Stimulated activated CD4-positive, alpha-beta T cell treated with anti-CD3 and anti-CD28 coated beads, Interleukin-1b, Interleukin-23, amount 100 ng/mL, for 24 hours (primary cell): ENCODE data around the gene RINL.
"Not testable (repeated sequence)": the region's sequence is repeated elsewhere in the genome, so short reads cannot be mapped to it uniquely, and the experiment has no call there.

ENCODE experiments used
- DNase-seq, 4 experiments: peaks; one replicate each; pipeline ENCODE4 v3.0.0-alpha.2; 2020; ENCODE audit warnings: low read depth in 4 of 4, low spot score in 1 of 4

The RINL gene

DNA sequence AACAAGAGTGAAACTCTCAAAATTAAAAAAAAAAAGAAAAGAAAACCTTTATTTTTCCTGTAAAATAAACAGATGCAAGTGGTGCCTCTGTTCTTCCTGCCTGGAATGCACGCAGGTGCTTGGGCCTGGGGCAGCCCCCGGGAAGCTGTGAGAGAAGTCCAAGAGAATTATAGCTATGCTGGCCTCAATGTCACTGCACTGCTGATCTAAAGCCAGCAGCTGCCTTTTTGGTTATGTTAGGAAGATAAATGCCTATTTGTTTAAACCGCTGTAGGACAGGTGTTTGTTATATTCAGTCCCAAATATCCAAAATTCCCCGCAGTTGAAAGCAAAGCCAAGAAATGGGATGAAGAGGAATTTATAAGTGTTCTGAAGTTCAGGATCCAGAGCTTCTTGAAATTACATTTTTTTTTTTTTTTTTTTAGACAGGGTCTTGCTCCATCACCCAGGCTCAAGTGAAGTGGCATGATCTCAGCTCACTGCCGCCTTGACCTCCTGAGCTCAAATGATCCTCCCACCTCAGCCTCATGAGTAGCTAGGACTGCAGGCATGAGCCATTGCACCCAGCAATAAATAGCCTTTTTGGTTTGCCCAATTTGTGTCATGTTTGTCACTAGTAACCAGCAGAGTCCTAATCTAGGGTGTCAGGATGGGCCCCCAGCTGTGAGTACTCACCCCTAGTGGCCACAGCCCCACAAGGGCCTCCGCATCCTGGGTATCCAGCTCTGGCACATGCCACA, 2.2 kb downstream of the RINL start:
- DNase-seq, result no peak

DNA sequence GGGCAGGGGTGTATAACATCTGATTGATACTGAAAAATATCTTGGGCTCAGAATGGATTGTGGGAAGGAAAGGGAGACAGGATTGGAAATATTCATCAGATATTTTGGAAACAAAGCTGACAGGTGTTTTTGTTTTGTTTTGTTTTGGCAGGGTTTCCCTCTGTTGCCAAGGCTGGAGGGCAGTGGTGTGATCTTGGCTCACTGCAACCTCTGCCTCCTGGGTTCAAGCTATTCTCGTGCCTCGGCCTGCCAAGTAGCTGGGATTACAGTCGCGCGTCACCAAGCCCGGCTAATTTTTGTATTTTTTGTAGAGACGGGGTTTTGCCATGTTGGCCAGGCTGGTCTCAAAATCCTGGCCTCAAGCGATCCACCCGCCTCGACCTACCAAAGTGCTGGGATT, 4.7 kb downstream of the RINL start:
- not testable (repeated sequence) for DNase-seq

DNA sequence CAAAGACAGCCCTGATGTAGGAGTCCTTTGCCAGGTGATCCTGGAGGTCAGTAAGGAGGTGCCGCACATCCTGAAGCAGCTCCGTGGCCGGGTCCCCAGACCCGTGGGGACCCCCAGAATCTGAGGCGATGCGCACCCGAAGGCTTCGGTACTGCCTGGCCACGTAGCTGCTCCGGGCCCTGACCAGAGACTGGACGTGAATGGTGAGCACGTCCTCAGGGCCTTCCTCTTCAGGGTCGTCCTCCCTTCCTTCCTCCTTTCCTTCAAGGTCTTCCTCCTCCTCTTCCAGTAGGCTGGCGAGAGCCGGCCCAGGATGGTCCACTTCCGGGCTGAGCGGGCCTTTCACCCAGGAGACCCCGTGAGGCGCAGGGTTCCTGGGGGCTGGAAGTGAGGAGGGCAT, 7.5 kb downstream of the RINL start:
- DNase-seq, result no peak

DNA sequence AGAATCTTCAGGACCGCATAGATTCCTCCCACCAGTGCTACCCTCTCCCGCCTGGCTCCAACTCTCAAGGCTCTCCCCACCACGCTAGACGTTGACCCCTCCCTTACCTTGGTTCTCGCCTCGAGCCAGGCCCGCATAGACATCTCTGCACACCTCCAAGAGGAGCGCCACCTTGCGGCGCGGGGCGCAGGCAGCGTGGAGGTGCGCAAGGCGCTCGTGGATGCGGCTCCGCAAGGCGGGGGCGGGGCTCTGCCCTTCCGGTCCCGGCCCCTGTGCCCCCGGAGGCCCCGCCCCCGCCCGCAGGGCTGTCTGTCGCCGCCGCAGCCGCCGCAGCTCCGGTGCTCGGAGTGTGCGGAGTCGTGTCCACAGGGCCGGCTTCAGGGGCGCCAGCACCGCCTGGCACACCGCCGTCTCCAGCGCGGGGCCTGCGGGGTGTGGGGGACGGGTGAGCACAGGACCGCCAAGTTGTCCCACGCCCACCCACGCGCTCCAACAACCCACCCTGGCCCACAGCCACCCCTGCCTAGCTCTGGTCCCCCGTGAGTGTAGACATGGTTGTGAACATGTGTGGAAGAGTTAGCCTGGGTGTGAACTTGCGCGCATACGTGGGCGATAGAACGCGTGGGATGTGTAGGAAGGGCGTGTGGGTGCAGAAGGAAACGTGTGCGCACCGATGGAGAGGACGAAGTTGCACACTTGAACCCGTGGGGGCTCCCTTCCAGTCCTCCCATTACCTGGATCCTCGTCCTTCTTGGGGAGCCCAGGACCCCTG, 8.1 kb downstream of the RINL start:
- peak; percentile 73 to 91 (median 84) for DNase-seq

DNA sequence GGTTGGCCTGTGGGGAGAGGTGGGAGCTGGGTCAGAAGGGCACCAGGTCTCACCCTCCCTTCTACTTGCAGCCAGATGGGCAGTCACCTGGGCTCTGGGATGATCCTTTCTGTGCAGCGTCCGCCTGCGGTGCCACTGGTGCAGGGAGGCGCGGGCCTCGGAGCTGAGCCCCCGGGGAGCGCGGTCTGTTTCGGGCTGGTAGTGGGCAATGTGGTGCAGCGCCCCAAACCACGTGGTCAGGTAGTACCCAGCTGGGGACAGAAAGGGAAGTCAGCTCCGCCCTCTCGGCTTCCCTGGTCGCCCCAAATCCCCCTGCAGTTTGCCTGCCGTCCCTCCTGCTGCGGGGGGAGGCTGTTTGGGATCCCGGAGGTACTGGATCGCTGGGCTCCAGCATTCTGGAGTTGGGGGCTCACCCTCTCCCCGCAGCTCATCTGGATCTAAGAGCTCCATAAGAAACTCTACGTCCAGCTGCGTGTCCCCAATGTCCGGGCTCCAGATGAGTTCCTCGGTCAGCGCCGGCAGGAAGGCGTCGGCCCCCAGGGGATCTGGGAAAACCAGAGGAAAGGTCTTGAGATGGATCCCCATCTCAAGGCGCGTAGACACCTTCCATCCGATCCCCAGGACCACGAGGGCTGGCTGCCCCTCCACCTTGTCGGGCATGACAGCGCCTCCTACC, 8.8 kb downstream of the RINL start:
- DNase-seq, result no peak

DNA sequence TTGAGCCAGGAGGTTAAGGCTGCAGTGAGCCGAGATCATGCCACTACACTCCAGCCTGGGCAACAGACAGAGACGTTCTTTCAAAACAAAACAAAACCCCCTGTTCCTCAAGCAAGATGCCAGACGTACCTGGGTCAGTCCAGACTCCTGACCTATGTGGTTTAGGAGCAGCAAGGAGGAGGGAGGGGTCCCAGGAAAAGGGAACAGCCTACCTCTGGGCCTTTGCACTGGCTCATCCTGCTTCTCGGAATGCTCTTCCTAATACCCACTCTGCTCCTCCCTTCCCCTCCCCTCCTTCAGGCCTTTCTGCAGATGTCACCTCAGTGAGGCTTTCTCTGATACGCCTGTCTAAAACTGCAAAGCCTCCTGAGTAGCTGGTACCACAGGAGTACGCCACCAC, 9.5 kb downstream of the RINL start:
- no peak for DNase-seq

DNA sequence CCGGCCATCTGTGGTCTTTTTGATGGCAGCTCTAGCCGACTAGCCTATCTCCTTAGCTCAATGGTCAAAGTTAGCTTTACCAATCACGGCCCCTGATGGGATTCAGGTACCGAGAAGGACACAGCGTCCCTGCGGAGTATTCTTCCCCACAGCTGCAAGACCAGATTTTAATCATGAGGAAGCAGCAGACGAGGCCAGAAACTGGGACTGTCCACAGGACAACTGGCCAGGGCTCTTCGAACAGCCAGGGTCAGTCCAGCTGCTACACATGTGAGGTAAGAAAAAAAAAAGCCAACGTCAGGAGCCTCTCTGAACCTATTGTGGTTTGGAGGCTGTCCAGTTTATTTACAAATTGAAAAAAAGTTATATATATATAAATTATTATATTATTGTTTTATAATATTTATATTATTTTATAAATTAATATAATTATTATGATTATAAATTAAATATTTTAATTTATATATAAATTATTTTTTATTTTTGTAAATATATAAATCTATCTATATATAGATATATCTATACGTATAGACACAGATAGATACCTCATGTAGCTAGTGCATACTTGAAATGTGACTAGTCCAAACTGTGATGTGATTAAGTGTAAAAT, 10.8 kb downstream of the RINL start:
- no peak for DNase-seq

DNA sequence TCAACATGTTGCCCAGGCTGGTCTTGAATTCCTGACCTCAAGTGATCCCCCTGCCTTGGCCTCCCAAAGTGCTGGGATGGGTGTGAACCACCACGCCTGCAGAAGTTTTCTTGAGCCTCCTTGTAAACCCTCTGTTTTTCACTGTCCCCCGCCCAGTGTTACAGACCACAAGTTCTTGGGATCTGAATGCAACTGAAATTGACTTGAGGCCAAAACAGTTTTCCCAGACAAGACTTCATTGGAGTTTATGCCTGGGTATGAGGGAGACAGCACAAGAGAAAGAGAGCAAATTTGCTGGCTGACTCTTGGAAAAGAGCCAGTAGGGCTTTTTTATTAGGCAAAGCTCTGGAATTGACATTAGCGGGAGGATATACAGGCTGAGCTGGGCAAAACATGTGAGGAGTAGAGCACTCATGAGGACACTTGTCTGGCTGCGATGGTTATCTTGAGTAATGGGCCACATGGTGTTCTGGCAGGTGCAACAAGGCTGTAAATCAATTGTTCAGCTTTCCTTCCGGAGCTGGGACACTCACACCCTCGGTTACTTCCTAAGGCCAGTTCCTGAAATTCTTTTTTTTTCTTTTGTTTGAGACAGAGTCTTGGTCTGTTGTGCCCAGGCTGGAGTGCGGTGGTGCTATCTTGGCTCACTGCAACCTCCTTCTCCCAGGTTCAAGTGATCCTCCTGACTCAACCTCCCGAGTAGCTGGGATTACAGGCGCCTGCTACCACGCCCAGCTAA, 15.6 kb downstream of the RINL start:
- no peak for DNase-seq

DNA sequence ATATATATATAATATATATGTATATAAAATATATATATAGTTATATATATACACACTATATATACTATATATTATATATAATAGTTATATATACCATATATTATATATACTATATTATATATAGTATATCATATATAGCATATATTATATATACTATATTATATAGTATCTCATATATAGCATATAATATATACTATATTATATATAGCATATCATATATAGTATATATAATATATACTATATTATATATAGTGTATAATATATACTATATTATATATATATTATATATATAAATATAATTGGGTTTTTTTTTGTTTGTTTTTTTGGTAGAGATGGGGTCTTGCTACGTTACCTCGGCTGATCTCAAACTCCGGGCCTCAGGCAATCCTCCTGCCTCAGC, 16.7 kb downstream of the RINL start:
- DNase-seq, result no peak

DNA sequence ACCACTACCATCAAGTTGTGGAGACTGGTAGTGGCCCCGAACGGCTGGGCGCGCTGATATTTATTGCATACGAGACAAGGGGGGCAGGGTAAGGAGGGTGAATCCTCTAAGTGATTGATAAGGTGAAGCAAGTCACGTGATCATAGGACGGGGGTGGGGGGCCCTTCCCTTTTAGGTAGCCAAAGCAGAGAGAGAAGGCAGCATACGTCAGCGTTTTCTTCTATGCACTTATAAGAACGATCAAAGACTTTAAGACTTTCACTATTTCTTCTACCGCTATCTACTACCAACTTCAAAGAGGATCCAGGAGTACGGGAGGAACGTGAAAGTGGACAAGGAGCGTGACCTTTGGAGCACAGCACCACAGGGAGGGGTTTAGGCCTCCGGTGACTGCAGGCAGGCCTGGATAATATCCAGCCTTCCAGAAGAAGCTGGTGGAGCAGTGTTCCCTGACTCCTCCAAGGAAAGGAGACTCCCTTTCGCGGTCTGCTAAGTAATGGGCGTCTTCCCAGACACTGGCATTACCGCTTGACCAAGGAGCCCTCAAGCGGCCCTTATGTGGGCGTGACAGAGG, 18.4 kb downstream of the RINL start:
- DNase-seq, result not testable (repeated sequence)

DNA sequence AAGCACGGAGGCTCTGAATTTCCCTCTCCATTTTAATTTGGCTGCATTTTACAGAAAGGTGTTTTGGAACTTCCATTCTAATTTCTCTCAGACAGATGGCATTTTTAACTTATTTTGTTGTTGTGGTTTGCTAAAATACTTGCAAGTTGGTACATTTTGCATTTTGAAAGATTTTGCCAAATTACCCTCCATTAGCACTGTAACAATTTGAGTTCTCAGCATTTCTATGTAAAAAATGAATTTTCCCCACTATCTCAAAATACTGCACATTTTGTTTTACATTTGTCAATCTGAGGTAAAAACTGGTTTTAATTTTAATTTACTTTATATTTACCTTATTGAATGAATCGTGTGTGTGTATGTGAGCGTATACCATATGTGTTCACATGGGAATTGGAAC, 21.3 kb downstream of the RINL start:
- DNase-seq, result no peak

DNA sequence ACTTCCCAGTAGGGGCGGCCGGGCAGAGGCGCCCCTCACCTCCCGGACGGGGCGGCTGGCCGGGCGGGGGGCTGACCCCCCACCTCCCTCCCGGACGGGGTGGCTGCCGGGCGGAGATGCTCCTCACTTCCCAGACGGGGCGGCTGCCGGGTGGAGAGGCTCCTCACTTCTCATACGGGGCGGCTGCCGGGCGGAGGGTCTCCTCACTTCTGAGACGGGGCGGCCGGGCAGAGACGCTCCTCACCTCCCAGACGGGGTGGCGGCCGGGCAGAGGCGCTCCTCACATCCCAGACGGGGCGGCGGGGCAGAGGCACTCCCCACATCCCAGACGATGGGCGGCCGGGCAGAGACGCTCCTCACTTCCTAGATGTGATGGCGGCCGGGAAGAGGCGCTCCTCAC, 22.3 kb downstream of the RINL start:
- not testable (repeated sequence) for DNase-seq

DNA sequence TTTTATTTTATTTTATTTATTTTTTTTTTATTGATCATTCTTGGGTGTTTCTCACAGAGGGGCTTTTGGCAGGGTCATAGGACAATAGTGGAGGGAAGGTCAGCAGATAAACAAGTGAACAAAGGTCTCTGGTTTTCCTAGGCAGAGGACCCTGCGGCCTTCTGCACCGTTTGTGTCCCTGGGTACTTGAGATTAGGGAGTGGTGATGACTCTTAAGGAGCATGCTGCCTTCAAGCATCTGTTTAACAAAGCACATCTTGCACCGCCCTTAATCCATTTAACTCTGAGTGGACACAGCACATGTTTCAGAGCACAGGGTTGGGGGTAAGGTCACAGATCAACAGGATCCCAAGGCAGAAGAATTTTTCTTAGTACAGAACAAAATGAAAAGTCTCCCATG, 23.1 kb downstream of the RINL start:
- not testable (repeated sequence) for DNase-seq

DNA sequence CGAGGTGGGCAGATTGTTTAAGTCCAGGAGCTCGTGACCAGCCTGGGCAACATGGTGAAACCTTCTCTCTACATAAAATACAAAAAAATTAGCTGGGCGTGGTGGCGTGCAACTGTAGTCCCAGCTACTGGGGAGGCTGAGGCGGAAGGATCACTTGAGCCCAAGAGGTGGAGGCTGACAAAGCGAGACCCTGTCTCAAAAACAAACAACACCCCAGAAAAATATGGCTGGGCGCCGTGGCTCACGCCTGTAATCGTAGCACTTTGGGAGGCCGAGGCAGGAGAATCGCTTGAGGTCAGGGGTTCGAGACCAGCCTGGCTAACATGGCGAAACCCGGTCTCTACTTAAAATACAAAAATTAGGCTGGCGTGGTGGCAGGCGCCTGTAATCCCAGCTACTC, 24.9 kb downstream of the RINL start:
- no peak for DNase-seq

DNA sequence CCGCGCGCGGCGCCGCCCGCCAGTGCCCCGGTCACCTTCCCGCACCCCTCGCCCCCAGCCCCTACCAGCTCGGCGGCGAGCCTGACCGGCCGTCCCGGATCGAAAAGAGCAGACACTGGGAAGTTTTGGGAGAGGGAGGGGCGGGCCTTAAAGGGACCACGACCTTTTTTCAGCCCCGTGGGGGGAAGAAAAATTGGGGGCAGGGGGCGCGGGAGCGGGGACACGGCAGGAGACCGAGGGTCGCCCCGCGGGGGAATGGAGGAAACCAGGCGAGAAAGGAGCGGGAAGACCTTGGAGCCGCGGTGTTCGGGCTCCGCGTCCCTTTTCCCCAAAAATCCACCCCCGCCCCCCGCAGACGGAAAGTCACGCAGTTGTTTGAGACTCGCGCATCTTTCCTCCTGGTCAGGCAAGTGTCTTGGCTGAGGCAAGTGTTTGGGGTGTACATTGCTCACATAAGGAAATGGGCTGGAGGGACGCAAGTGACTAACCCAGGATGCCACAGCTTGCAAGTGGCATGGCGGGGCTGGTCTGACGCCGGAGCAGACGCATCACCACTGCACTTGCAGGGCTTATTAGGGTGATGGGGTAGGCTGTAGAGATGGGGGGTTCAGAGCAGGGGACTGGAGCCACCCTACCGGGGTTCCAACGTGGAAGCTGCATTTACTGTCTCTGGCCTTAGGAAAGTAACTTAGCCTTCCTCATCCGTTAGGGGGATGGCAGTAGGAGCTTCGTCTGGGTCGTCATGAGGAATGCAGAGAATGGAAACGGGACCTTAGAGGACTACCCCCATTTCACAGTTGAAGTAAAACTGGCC, 25.6 kb downstream of the RINL start:
- no peak for DNase-seq

DNA sequence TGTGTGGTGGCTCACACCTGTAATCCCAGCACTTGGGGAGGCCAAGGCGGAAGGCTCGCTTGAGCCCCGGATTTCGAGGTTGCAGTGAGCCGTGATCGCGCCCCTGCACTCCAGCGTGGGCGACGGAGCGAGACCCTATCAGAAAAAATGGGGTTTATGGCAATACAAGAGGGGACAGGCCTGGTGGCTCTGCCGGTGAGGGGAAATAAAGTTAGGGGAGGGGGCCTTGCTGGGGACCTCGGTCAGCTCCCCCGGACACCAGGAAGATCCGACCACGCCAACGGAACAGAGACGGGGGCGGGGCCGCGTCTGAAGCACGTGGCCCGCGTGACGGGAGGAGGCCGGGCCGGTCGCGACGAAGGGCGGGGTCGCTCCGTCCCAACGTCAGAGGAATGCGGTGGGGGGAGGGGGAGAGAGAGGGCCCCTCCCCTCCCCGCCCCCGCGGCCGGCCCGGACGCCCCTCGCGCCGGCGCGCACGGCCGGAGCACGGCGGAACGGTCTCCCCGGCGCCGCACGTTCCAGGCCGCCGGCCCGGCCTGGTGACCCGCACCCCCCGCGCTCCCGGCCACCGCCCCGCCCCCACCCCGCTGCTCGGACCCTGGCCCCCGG, 26.3 kb downstream of the RINL start:
- peak; percentile 83 to 91 (median 86) for DNase-seq

DNA sequence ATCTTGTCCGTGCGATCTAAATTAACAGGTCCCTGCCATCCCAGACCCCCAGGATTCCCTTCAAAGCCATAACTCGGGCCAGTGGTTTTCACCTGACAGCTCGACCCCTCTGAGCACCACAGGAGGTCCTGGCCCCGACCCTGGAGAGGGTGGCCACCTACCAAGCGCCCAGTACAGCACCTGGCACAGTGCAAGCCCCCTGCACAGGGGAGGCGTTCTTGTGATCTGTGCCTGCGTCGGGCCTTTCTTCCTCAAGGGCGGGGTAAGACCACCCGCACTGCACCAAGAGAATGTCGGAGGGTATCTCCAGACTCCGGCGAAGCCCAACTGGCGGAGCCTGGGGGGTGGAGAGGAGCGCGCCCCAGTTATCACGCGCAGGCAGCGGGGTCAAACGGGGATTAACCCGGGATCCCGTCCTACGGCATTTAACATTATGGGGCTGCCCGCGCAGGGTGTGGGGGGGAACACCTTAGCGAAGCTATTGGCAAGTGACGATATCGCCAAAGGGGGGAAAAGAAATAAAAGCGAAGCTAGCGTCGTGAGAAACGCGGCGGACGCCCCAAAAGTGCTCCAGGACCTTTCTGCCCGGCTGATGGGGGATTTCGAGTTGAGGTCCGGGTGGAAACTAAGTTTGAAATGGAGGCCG, 27.0 kb downstream of the RINL start:
- no peak for DNase-seq

DNA sequence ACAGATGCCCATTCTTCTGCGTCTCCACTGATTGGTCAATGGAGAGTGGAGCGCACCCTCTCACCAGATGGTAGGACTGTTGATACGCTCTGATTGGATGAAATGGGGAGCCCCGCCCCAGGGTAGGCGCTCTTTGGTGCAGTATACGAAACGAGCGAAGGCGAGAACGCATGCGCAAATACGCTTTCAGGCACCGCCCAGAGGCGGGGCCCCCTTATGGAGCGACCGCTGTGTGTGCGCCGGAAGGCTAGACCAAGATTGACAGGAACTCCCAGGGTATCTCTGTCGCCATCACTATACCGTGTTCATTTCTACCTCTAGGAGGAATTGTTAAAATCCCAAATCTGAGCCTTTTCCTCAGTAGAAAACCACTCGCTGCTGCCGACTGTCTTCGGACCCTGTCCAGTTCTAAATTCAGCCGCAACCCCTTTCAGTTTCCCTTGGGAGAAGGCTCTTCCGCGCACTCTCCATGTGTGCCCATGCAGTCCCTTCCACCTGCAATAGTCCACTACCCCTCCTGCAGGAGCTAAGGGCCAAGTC, 27.6 kb downstream of the RINL start:
- DNase-seq, result peak in 3 of 4 experiments; percentile 91 to 98 (median 96)
